Measurements from ENCODE around the gene URB1.

- TF ChIP-seq ATOH8 (CRISPR knock-in tag; IDR thresholded peaks at IDR 0.05; ENCODE audit: low read depth): no peak
- no peak for TF ChIP-seq POLR2A (IDR thresholded peaks at IDR 0.05; ENCODE audit: low read length)
- no peak for TF ChIP-seq RAD21 (conservative IDR thresholded peaks at IDR 0.05 in 1 of 2, IDR thresholded peaks at IDR 0.05 in 1 of 2)
- TF ChIP-seq CTCF (IDR thresholded peaks at IDR 0.05): no peak
- TF ChIP-seq MAX (IDR thresholded peaks at IDR 0.05): no peak
- no peak for TF ChIP-seq KDM1A (IDR thresholded peaks at IDR 0.05; ENCODE audit: low read depth)
- no peak for TF ChIP-seq EP300 (IDR thresholded peaks at IDR 0.05)
- no peak for TF ChIP-seq BHLHE40 (IDR thresholded peaks at IDR 0.05; ENCODE audit: low read depth, low read length)
- no peak for TF ChIP-seq EHF (CRISPR knock-in tag; IDR thresholded peaks at IDR 0.05)
- TF ChIP-seq TP53 (CRISPR knock-in tag; IDR thresholded peaks at IDR 0.05): no peak
- no peak for TF ChIP-seq ELK1 (IDR thresholded peaks at IDR 0.05; ENCODE audit: low read depth, low read length)
- no peak for TF ChIP-seq CHD2 (IDR thresholded peaks at IDR 0.05; ENCODE audit: low read length, partially characterized antibody)
- TF ChIP-seq POLR2AphosphoS2 (conservative IDR thresholded peaks at IDR 0.05; ENCODE audit: low read length): no peak
These were observed 13.9 kb downstream of the URB1 start for GRCh38 chr21:32378956-32379355.

Data from A549 (cell line).